Measurements from ENCODE around the gene JDP2.

The JDP2 gene

DNA sequence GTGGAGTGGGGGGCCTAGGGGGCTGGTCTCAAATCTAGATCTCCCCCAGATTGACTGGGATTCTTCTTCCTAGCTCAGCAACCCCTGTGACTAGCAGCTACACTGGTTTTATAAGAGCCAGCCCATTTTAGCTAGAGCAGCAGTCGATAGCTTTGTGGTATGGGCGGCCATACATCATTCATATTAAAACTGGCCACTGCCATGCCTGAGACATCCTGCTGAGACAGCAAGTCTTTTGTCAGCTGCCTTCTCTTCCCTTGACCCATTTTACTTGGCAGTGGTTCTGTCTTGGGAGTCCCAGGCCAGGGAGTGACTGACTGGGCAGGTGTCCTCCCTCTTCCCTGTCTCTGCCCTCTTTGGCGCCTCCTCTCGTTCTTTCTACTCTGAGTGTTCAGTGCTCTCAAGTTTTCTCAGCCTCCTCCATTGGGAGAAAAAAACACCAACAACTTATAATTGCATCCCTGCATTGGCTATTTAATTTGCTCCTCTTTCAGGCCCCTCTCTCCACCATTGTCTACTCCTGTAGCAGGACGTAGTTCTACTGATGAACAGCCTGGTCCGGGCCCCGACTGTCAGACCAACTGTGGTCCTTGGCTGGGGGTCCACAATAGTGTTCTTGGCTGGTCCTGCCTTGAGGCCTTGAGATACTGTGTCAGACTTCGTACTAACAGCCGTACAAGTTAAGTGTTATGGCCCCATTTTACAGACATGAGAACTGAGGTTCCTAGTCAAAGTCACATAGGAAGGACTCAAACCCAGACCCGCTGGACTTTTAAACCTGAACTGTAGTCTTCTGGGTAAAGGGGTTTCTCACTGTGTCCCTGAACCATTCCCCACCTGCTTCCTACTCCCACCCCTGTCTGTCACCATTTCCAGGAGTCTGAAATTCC is 18.3 kb upstream of the JDP2 start:
- DNase-seq (ENCODE audit: low spot score) = no peak

DNA sequence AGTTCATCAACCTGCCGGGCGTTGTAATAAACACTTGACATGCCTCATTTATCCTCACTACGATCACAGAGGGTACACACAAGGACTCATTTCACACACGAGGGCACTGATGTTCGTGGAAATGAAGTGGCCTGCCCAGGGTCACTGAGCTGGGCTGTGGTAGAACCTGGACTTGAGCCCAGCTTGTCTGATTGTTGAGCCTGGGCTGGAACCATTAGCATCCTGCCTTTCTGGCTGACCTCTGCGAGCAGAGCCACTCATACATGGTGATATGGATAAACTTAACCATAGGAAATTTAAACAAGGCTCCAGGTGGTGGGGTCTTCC is 16.6 kb upstream of the JDP2 start:
- no peak for DNase-seq (ENCODE audit: low spot score)

DNA sequence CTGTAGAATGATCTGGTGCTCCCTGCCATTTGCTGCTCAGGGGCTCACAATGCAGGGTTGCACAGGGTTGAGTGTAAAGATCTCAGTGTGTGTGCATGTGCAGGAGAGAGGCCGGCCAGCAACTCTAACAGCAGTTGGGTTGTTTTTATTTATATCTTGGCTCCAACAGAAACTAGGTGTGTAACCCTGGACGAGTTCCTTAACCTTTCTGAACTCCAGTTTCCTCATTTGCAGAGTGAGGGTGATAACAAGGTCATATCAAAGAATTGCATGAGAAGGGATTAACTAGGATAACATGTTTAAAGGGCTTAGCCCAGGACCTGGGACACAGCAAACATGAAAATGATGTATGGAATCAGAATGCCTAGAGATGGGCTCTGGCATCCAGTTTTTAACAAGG is 14.8 kb upstream of the JDP2 start:
- DNase-seq (ENCODE audit: low spot score) = no peak

DNA sequence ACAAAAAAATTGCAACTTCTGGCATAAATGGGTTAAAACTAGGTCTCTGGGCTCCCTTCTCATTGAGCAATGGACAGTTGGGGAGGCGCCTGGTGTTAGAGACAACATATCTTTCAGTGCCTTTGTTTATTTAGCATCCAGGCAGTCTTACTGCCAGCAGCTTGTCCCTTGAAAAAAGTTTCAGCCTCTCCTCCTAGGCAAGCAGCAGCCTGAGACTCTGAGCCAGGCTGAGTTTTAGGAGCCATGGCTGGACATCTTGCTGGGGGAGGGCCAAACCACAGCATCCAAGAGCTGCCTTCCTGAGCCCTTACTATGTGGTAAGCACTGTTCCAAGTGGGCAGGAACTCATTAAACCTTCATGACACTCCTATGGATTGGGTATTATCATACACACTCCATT is 10.1 kb upstream of the JDP2 start:
- no peak for DNase-seq (ENCODE audit: low spot score)

DNA sequence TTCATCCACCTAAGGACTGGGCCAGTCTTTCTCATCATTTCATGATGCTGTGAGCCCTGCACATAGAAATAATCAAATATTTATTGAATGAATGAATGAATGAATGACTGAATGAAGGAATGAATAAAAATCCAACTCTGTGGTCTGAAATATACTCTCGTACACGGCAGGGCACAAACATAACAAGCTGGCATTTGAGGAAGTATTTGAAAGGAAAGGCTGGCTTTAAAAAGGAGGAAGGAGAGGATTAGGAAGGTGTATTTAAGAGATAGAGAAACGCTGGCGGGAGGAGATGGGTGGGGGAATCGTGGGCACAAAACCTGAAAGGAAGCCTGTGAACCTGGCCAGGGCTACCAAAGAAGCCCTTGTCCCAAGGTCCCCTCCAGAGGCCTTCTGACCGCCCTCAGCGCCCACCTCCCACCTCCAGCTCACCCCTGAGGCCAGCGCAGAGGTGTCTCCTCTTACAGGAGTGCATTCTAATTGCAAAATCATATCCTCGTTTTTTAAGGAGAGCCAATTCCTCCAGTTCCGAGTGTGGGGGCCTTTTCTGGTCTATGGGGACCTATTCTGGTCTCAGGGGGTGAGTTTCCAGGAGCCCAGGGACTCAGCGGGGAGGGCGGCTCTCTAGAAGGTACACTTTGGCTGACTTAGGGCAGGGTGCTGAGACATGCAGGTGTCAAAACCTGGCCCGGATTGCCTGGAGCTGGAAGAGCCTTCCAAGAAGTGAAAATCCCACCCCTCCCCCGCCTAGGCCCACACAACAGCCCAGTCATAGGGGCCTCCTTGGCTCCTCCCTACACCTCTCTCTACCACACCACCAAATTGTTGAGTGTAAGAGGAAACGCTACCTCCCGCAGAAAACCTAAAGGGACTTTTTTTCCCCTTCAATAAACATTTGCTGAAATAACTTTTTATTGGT is 8.7 kb upstream of the JDP2 start:
- no peak for DNase-seq (ENCODE audit: low spot score)

DNA sequence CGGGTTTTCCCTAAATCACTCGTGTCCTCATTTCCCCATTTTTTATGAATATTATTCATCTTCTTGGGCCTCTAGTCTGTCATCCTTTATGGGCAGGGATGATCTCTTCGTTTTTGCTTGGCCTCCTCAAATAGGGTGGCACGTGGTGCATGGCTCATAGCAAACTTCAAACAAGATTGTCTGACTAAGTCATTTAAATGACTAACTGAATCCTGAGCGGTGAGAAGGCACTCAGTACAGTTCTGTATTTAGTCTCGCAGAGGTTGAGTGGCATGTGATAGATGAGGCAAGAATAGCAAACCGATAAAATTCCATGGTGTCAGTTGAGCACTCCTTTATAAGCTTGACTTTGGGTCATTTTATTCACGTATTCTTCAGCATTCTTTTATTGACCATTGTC is 5.7 kb upstream of the JDP2 start:
- DNase-seq (ENCODE audit: low spot score) = no peak

DNA sequence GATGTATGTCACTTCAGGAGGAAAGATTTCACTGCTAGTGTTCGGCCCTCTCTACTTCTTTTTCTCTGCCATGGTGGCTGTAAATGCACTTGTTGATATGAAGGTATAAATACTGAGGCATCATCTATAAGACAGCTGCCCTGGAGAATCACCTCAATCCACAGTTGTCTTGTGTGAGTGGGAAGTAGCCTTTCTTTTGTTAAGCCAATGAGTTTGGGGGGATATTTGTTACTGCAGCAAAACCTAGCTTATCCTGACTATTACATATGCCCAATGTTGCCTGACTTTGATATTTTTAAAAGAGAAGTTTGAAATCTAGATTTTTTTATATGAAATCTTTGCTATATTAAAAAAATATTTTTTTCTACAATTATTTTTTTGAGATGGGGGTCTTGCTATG is 3.3 kb upstream of the JDP2 start:
- no peak for DNase-seq (ENCODE audit: low spot score)

DNA sequence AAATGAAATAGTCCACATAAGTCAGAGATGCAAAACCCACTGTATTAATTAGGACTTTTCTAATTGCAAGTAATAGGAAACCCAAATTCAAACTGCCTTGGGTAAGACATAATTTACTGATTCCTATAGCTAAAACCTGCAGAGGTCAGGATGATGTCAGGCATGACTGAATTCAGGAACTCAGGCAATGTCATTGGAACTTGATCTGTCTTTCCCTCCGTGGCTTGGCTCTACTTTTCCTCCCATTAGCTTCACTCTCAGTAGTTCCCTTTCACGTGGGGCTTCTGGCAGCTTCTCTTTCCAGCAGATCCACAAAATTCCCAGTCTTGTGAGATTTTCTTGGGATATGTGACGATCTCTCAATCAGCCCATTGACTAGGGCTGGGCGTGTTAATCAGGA is 2.4 kb upstream of the JDP2 start:
- no peak for DNase-seq (ENCODE audit: low spot score)

DNA sequence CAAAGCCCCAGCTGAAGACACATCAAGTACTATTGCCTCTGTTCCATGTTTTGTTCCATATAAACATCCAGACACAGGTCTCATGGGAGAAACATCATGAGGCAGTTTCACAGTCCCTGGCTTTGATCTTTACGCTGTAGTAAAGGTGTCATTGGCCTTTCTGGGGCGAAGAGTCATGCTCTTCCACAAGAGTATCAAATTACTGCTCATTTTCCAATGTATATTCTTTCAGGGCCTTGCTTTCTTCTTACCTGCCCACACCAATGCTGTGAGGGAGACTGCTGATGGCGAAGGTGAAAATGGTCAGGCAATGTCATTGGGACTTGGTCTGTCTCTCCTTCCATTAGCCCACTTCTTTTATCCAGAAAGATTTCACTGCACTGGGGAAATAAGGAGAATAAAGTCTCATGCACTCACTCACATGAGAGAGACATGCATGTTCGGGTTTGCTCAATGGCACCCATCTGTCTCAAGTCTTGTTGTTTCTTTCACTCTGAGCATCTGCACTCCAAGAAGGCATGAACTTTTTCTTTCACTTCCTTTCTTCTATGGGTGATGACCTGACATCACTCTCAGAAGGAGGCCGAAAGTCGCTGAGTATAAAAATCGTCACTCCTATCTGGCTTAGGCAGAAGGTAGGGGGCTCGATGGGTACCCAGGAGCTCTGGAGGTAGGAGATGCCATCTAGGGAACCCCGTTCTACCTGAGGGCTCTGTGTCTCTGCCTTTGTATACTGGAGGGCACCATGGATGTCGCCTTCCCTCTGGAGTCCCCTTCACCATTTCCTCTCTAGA is 1.3 kb upstream of the JDP2 start:
- peak; percentile 75 for DNase-seq (ENCODE audit: low spot score)

DNA sequence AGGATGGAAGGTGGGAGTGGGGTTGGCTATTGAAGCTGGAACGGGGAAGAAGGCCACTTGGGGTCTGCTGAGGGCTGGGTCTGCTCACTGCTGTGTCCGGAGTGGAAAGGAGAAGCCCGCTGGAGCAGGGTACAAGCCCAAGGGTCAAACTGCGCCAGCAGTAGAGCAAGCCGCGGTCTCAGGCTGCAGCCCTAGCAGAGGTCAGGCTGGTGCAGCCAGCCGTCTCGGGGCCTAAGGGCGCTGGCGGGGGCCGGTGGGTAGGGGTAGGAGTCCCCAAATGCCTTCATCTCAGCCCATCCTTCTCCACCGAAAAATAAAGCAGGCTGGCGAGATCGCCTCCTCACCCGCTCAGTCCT is 718 bp upstream of the JDP2 start:
- DNase-seq (ENCODE audit: low spot score) = no peak

DNA sequence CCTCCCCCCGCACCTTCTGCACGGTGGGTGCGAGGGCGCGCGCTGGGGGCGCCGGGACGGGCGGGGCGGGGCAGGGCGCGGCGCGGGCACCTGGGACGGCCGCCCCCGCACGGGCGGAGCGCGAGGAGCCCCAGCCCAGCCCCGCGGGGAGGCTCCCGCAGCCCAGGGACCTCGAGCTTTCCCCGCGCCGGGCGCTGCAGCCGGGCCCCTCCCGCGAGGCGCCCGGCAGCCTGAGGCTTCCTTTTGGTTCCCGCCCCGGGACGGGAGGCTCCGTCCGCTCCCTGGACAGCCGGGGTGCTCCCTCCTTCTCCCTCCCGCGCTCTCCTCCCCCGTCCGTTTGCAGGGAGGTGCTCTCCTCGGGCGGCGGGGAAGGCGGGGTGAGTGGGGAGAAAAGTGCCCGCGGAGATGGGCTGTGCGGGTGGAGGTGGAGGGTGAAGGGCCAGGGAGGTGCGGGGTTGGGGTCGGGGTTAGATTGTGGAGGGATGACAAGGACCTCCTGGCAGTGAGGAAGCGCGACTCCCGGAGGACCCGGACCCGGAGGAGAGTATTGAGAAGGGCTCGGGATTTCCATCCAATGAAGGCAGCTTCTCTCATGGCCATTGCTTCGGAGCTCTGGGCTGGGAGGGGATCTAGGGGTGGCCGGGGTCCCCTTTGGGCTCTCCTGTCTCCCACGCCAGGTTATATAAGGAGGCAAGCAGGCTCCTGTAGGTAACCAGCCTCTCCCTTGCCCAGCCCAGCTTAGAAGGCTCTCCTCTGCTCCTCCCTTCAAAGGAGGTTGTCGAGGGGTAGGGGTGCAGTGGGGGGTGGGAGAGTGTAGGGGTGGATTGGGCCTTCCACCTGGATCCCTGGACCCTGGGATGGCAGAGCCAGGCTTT is 645 bp downstream of the JDP2 start:
- no peak for DNase-seq (ENCODE audit: low spot score)

DNA sequence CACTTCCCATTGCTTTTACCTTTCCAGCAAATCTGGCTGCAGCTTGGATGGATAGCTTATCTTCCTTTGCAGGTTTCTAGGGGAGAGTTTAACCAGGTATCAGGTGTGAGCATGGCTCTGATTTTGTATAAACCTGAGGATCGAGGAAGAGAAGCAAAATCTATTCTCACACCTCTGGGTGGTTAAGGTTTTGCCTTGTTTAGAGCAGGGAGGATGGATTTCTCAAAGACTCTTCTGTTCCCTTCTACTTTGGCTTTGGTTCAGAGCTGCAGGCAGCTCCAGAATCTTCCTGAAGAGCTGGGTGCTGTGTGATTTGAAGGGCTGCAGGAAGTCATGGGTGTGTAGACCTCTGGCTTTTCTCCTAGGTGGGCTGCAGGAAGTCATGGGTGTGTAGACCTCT is 1.7 kb downstream of the JDP2 start:
- peak; percentile 67 for DNase-seq (ENCODE audit: low spot score)

DNA sequence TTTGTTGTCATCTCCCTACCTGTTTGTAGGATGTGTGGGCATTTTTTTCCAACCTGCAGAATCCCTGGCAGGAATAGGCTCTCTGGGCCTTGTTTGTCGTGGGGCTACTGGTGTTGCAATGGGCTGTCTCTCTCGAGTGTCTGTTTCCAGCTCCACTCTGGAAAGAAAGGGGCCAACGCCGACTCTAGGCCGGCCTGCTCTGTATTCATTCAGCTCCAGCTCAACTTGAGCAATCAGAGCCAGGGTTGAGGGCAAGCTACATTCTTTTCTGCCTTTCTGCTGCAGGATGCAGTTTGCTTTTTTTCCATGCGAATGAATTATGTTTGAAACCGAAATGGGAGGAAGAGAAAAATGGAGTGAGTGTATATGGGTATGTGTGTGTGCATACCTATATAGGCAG is 2.3 kb downstream of the JDP2 start:
- no peak for DNase-seq (ENCODE audit: low spot score)

DNA sequence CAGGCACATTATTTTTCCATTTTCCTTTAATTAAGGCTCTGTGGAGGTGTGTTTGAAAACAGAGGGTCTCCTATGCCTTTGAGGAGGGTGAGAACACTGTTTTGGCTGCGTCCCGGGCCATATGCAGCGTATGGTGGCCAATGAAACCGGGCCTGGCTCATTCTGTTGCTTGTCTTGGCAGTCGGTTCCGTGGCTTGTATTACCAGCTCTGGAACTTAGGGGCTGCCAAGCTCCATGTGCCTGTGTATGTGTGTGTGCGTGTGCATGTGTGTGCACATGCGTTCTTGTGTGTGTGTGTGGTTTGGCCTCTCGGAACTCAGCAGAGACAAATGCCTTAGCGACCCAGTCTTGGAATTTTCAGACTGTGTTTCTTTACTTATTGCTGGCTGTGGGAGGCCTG is 2.7 kb downstream of the JDP2 start:
- DNase-seq (ENCODE audit: low spot score) = no peak

DNA sequence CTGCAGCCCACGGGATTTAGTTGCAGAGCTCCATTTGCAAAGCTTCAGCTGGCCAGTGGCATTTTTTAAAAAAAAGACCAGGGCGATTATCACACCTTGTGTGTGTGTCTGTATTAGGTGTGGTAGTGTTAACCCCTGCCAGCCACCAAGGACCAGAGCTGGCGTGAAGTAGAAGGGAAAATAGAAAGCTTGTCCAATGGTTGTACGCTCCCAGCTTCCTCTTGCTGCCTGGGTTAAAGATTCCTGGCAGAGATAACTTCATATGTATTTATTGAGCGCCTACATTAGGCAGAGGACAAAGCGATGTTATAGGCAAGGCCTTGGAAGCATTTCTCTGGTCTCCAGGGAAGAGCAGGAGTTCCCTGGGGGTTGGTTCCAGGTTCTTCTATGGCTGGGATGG is 3.2 kb downstream of the JDP2 start:
- DNase-seq (ENCODE audit: low spot score) = no peak

DNA sequence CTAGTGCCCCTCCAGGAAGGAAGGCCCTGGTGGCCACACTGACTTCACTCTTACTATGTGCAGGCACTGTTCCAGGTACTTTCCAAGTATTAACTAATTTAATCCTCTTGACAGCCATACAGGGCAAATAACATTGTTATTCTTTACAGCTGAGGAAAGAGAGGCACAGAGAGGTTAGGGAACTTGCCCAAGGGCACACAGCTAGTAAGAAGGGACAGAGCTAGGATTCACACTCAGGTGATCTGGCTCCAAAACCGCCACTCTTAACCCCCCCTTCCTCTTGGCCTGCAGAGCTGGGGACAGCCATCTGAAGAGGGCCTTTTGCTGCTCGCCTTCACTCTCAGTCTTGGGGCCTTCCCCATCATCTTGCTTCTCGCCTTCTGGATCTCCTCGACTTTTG is 4.0 kb downstream of the JDP2 start:
- no peak for DNase-seq (ENCODE audit: low spot score)

DNA sequence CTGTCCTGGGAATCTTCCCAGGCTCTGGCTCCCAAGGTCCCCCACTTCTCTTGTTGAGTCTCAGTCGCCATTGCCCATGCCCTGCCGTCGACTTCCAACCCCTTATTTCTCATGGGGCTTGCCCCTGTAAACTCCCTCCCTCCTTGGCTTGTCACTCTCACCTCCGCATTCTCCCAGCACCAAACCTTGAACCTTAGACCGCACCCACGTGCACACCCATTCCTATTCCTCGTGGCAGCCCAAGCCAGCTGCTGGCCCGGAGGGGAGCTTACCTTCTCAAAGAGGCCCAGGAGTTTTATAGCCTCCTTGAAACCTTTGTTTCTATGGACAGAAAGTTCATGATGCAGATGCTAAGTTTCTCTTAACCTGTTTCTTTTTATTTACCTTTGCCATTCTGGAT is 4.6 kb downstream of the JDP2 start:
- no peak for DNase-seq (ENCODE audit: low spot score)

DNA sequence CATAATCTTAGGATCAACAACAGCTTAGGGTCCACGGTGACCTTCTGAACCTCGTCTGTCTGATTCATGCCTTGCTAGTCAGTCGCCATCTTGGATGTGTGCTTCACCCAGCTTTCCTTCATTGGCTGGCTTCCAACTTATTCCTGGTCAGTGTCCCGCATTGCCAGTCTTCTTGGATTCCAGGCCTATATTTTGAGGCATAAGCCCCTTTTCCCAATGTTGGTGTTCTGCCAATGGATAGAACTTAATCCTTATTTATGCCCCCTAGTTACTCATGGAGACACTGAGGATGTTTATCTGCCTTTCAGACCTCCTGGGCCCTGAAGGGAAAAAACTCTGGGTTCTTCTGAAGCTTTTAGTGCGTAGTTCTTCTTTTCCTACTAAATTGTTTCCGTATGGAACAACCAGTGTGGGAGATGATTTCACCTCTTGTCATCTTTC is 5.8 kb downstream of the JDP2 start:
- DNase-seq (ENCODE audit: low spot score) = no peak

DNA sequence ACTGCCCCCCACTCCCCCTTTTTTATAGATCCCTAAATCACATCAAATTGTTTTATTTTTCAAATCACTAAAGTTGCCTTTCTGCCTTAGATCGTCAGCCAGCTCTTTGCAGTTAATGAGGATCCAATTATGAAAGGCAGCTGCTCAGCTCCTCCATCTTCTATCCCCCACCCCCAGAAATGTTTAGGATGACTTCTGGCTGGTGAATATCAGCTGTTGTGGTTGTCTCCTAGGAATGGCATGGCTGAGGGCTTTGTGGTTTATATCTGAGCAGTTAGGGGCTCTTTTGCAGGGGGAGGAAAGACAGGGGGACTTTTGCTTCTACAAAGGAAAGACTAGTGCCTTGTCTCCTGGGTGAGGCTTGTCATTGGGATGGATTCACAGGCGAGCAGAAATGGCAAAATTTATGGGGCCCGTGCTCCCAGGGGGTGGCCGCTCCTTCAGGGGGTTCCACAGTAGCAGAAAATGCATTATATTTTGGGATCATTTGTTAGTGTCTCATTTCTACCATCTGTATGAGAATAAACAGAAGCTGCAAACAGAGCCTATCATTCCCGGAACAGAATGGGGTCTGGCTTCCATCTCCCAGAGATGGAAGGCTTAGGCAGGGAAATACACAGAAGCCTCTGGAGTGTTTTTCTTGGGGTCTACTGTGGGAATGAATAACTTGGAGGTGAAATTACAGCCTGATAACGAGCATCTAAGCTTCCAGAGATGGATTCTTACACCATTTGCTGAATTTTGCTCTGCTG is 6.5 kb downstream of the JDP2 start:
- no peak for DNase-seq (ENCODE audit: low spot score)

DNA sequence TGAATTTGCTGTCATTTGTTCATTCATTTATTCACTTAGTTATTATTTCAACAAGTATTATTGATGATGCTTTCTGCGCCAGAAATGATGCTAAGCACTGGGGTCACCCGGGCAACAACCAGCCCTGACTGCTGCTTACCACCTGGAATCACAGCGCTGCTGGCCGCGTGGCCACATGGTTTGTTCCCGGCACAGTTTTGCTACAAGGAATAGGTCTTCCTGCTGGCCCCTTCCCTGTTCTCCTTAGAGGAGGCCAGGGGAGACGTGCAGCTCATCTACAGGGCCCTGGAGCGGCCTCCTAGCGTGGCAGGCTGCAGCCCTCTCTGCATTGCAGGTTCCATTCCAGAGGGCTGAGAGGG is 7.0 kb downstream of the JDP2 start:
- DNase-seq (ENCODE audit: low spot score) = no peak

DNA sequence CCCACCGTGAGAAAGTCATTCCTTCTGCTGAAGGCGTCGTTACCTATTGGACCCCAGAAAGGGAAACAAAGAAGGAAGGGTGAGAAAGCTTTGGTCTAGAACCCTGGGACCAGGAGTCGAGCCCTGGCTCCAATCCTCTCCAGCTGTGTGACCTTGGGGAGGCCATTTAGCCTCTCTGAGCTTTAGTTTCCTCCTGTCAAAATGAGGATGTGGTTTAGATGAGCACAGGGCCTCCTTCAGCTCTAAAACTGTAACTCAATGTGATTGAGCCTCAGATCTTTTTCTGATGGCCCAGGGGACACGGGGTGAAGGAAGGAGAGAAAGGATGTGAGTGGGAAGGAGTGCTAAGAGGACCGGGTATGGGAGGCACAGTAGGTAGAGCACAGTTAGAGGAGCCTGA is 7.7 kb downstream of the JDP2 start:
- no peak for DNase-seq (ENCODE audit: low spot score)

Data from pons (tissue), 1 donor.